SK-N-SH treated with all-trans-retinoic acid at 6 μM for 48 hours (cell line): ENCODE measurements around the gene PRKCQ.
"Not testable (repeated sequence)": the region's sequence is repeated elsewhere in the genome, so short reads cannot be mapped to it uniquely, and the experiment has no call there.

ENCODE experiments used
- ATAC-seq: fragments of 200-7000 bp; cut with Tn5 transposase; 3 replicates; pipeline ENCODE4 v1.9.1; 2020; ENCODE audit warnings: mild to moderate bottlenecking, moderate library complexity
- CSRNP3 ChIP-seq: fragments of 250-450 bp; sonication (Bioruptor Pico); IDR thresholded peaks from 2 replicates; pipeline ENCODE4 v1.5.1; 2021; ENCODE audit warnings: mild to moderate bottlenecking, moderate library complexity
- ESRRG ChIP-seq: fragments of 250-450 bp; sonication (Bioruptor Pico); IDR thresholded peaks from 2 replicates; pipeline ENCODE4 v1.6.1; 2021; ENCODE audit warnings: mild to moderate bottlenecking
- GLIS3 ChIP-seq: fragments of 250-450 bp; sonication (Bioruptor Pico); IDR thresholded peaks from 2 replicates; pipeline ENCODE4 v1.5.0; 2020; ENCODE audit warnings: mild to moderate bottlenecking, moderate library complexity
- ISL1 ChIP-seq: fragments of 250-450 bp; sonication (Bioruptor Pico); IDR thresholded peaks from 2 replicates; pipeline ENCODE4 v2.1.2; 2022; ENCODE audit warnings: mild to moderate bottlenecking, moderate library complexity
- OSR1 ChIP-seq: fragments of 250-450 bp; sonication (Bioruptor Pico); IDR thresholded peaks from 2 replicates; pipeline ENCODE4 v1.8.0; 2022; ENCODE audit warnings: moderate library complexity, mild to moderate bottlenecking, inconsistent platforms
- TCF4 ChIP-seq: fragments of 250-450 bp; sonication (Bioruptor Pico); IDR thresholded peaks from 2 replicates; pipeline ENCODE4 v1.8.0; 2021; ENCODE audit warnings: mild to moderate bottlenecking, moderate library complexity, borderline replicate concordance
- TOX ChIP-seq: fragments of 250-450 bp; sonication (Bioruptor Pico); IDR thresholded peaks from 2 replicates; pipeline ENCODE4 v1.8.0; 2021; ENCODE audit warnings: mild to moderate bottlenecking, moderate library complexity, borderline replicate concordance
- ZC3H10 ChIP-seq: fragments of 250-450 bp; sonication (Bioruptor Pico); IDR thresholded peaks from 2 replicates; pipeline ENCODE4 v1.5.1; 2021; ENCODE audit warnings: mild to moderate bottlenecking, moderate library complexity
- TF ChIP-seq, protein P1 (sequence below): fragments of 250-450 bp; sonication (Bioruptor Pico); IDR thresholded peaks from 2 replicates; pipeline ENCODE4 v1.5.0; 2020; ENCODE audit warnings: mild to moderate bottlenecking, moderate library complexity

Gene PRKCQ

GRCh38 chr10:6383096-6383812 is 196.8 kb downstream of the PRKCQ start:
- peak; percentile 69 for ATAC-seq
- TF ChIP-seq TOX (no peak), ISL1 (CRISPR knock-in tag) (no peak), OSR1 (CRISPR knock-in tag) (no peak)

DNA sequence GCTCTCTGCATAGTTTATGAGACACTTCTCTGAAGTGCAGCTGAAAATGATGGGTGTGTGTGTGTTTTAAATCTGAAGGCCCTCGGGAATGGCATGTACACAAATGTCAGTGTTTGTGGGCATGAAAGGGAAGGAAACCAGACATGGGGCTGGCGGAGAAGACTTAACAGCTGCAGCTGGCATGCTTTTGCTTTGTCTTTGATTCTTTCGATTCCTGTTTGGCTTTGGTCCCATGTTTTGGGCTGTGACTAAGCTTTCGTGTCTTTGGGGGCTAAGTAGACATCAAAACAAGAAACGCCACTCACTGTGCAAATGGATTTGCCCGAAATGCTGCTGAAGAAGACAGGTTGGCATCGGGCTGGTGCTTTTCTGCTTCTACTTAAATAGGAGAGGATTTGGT is 198.0 kb downstream of the PRKCQ start:
- peak; percentile 81 for ATAC-seq

GRCh38 chr10:6380478-6380877 is 199.6 kb downstream of the PRKCQ start:
- not testable (repeated sequence) for ATAC-seq

More for the DNA sequence above, 198.0 kb downstream of the PRKCQ start:
- TF ChIP-seq ZC3H10 (CRISPR knock-in tag), result no peak
- TF ChIP-seq, protein P1, sequence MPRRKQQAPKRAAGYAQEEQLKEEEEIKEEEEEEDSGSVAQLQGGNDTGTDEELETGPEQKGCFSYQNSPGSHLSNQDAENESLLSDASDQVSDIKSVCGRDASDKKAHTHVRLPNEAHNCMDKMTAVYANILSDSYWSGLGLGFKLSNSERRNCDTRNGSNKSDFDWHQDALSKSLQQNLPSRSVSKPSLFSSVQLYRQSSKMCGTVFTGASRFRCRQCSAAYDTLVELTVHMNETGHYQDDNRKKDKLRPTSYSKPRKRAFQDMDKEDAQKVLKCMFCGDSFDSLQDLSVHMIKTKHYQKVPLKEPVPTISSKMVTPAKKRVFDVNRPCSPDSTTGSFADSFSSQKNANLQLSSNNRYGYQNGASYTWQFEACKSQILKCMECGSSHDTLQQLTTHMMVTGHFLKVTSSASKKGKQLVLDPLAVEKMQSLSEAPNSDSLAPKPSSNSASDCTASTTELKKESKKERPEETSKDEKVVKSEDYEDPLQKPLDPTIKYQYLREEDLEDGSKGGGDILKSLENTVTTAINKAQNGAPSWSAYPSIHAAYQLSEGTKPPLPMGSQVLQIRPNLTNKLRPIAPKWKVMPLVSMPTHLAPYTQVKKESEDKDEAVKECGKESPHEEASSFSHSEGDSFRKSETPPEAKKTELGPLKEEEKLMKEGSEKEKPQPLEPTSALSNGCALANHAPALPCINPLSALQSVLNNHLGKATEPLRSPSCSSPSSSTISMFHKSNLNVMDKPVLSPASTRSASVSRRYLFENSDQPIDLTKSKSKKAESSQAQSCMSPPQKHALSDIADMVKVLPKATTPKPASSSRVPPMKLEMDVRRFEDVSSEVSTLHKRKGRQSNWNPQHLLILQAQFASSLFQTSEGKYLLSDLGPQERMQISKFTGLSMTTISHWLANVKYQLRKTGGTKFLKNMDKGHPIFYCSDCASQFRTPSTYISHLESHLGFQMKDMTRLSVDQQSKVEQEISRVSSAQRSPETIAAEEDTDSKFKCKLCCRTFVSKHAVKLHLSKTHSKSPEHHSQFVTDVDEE, result no peak

DNA sequence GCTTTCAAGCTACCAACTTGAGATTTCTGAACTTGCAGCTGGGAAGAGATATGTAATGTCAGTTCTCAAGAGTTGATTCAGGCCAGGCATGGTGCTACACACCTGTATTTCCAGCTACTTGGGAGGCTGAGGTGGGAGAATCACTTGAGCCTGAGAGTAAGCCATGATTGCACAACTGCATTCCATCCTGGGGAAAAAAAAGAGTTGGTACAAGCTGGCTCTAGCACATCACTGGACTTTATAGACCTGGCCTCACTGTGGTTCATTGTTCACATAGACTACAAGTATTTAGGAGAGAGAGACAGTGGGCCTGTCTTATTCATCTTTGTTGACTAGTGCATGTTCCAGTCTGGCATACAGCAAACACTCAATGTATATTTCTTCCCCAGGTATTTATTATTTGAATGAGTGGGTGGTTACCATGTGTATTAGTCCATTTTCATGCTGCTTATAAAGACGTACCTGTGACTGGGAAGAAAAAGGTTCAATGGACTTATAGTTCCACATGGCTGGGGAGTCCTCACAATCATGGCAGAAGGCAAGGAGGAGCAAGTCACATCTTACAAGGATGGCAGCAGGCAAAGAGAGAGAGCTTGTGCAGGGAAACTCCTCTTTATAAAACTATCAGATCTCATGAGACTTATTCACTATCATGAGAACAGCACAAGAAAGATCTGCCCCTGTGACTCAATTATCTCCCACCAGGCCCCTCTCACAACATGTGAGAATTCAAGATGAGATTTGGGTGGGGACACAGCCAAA is 200.9 kb downstream of the PRKCQ start:
- no peak for ATAC-seq
- TF ChIP-seq OSR1 (CRISPR knock-in tag), result no peak
- TF ChIP-seq GLIS3, result no peak
- TF ChIP-seq TCF4 (CRISPR knock-in tag), result no peak
- no peak for TF ChIP-seq CSRNP3
- TF ChIP-seq ESRRG (CRISPR knock-in tag), result no peak
- TF ChIP-seq, all 23 proteins: peak for 0
